ENCODE results near the gene PNLIPRP3. TPM values are rescaled to one million over a fixed set of nuclear protein-coding genes. Genes with fewer than 3 reads are reported as not detected.

PNLIPRP3 gene
- total RNA-seq, 2 experiments from 2014 or later, result not detected

GRCh38 chr10:116490028-116490662 lies 62.5 kb downstream of the PNLIPRP3 start:
- H3K27ac Mint-ChIP-seq, result no peak overlapping the region
- no peaks in the 10 kb centered on the region for H3K9me3 Mint-ChIP-seq
- H3K4me3 ChIP-seq (ENCODE audit: low read length), result no peak overlapping the region
- H3K36me3 Mint-ChIP-seq (ENCODE audit: low read depth), result no peaks in the 10 kb centered on the region
- intact Hi-C loops (cut with DNase I, micrococcal nuclease), result no loop called here
- POLR2A ChIA-PET, result no interaction called here
- no peaks in the 10 kb centered on the region for H3K9me3 ChIP-seq (ENCODE audit: control insufficient read depth in 1 of 2, insufficient read depth in 1 of 2, low read length in 2 of 2)
- TF ChIP-seq CTCF (IDR thresholded peaks at IDR 0.05), result peak; percentile 53
- no peak overlapping the region for H3K27ac ChIP-seq (ENCODE audit: low read depth in 1 of 2, low read length in 2 of 2)
- no peaks in the 10 kb centered on the region for H3K4me1 Mint-ChIP-seq (ENCODE audit: low read depth)
- no peak overlapping the region for H3K4me3 Mint-ChIP-seq
- peak in 1 of 14 experiments; percentile 7 for DNase-seq
- no peaks in the 10 kb centered on the region for H3K27me3 Mint-ChIP-seq
- H3K4me1 ChIP-seq (ENCODE audit: insufficient read depth, low read length), result no peaks in the 10 kb centered on the region
- H3K27me3 ChIP-seq (ENCODE audit: control insufficient read depth in 1 of 2, insufficient read depth in 2 of 2, low read length in 2 of 2), result no peaks in the 10 kb centered on the region
- CTCF ChIA-PET, result no interaction called here
- ATAC-seq (ENCODE audit: poor library complexity), result no peak
- no peaks in the 10 kb centered on the region for H3K36me3 ChIP-seq (ENCODE audit: insufficient read depth, low read length)

- no peak overlapping the region for H3K4me3 Mint-ChIP-seq
- no peaks in the 10 kb centered on the region for H3K4me1 Mint-ChIP-seq (ENCODE audit: low read depth)
- Histone ChIP-seq H3K27me3 (ENCODE audit: control insufficient read depth in 1 of 2, insufficient read depth in 2 of 2, low read length in 2 of 2) (no peaks in the 10 kb centered on the region), H3K36me3 (ENCODE audit: insufficient read depth, low read length) (no peaks in the 10 kb centered on the region), H3K4me1 (ENCODE audit: insufficient read depth, low read length) (no peaks in the 10 kb centered on the region), H3K27ac (ENCODE audit: low read depth in 1 of 2, low read length in 2 of 2) (no peak overlapping the region), H3K4me3 (ENCODE audit: low read length) (no peak overlapping the region), H3K9me3 (ENCODE audit: control insufficient read depth in 1 of 2, insufficient read depth in 1 of 2, low read length in 2 of 2) (no peaks in the 10 kb centered on the region)
- POLR2A ChIA-PET, result no interaction called here
- H3K27ac Mint-ChIP-seq, result no peak overlapping the region
- H3K9me3 Mint-ChIP-seq, result no peaks in the 10 kb centered on the region
- no peak for DNase-seq
- intact Hi-C loops (cut with DNase I, micrococcal nuclease), result no loop called here
- no peaks in the 10 kb centered on the region for H3K27me3 Mint-ChIP-seq
- H3K36me3 Mint-ChIP-seq (ENCODE audit: low read depth), result no peaks in the 10 kb centered on the region
- no peak for ATAC-seq (ENCODE audit: poor library complexity)
- CTCF ChIA-PET, result no interaction called here
- TF ChIP-seq CTCF (IDR thresholded peaks at IDR 0.05), result no peak
These were observed 77.1 kb downstream of the PNLIPRP3 start for GRCh38 chr10:116504786-116505185.

- H3K4me3 Mint-ChIP-seq, result no peak overlapping the region
- DNase-seq (no peak), ATAC-seq (ENCODE audit: poor library complexity) (no peak)
- no peak for TF ChIP-seq CTCF (IDR thresholded peaks at IDR 0.05)
- Histone ChIP-seq H3K9me3 (ENCODE audit: control insufficient read depth in 1 of 2, insufficient read depth in 1 of 2, low read length in 2 of 2) (no peaks in the 10 kb centered on the region), H3K4me3 (ENCODE audit: low read length) (no peak overlapping the region), H3K36me3 (ENCODE audit: insufficient read depth, low read length) (no peaks in the 10 kb centered on the region), H3K27ac (ENCODE audit: low read depth in 1 of 2, low read length in 2 of 2) (no peak overlapping the region), H3K27me3 (ENCODE audit: control insufficient read depth in 1 of 2, insufficient read depth in 2 of 2, low read length in 2 of 2) (no peaks in the 10 kb centered on the region), H3K4me1 (ENCODE audit: insufficient read depth, low read length) (no peaks in the 10 kb centered on the region)
- H3K36me3 Mint-ChIP-seq (ENCODE audit: low read depth), result no peaks in the 10 kb centered on the region
- H3K27ac Mint-ChIP-seq, result no peak overlapping the region
- POLR2A ChIA-PET, result no interaction called here
- intact Hi-C loops (cut with DNase I, micrococcal nuclease), result no loop called here
- no peaks in the 10 kb centered on the region for H3K9me3 Mint-ChIP-seq
- peaks cover 7% of the 10 kb centered on the region for H3K27me3 Mint-ChIP-seq
- CTCF ChIA-PET, result no interaction called here
- no peaks in the 10 kb centered on the region for H3K4me1 Mint-ChIP-seq (ENCODE audit: low read depth)
These were observed 82.9 kb downstream of the PNLIPRP3 start for GRCh38 chr10:116510565-116510964.
